Activated T-helper 17 cell treated with anti-CD3 and anti-CD28 coated beads, Interleukin-2, amount 50 U/mL, for 72 hours (primary cell): ENCODE results near the gene NDST1. TPM values are rescaled to one million over a fixed set of nuclear protein-coding genes. Genes with fewer than 3 reads are reported as not detected.

Experiments
- ATAC-seq: fragments of 150-1000 bp; cut with Tn5 transposase; replicated peaks from 2 replicates; pipeline ENCODE4 v1.10.0; 2021; ENCODE audit warnings: mild to moderate bottlenecking, moderate library complexity
- H3K27ac Mint-ChIP-seq: one replicate; pipeline ENCODE4 v1.8.0; 2022; ENCODE audit warnings: mixed read lengths
- H3K27me3 Mint-ChIP-seq: one replicate; pipeline ENCODE4 v1.8.0; 2022; ENCODE audit warnings: mixed read lengths
- H3K36me3 Mint-ChIP-seq: one replicate; pipeline ENCODE4 v1.8.0; 2022; ENCODE audit warnings: low read depth, mild to moderate bottlenecking, mixed read lengths
- H3K4me1 Mint-ChIP-seq: one replicate; pipeline ENCODE4 v1.8.0; 2022; ENCODE audit warnings: mixed read lengths
- H3K4me3 Mint-ChIP-seq: one replicate; pipeline ENCODE4 v1.8.0; 2022; ENCODE audit warnings: mild to moderate bottlenecking, mixed read lengths
- H3K9me3 Mint-ChIP-seq: one replicate; pipeline ENCODE4 v1.8.0; 2022; ENCODE audit warnings: mixed read lengths
- total RNA-seq, 2 donors: library from RNA; stranded (reverse); gene quantifications; one replicate each; pipeline ENCODE4 v1.2.3, GENCODE V29; 2022

The NDST1 gene
- total RNA-seq, 2 donors from 2014 or later: 0.48 to 1.8 TPM

DNA sequence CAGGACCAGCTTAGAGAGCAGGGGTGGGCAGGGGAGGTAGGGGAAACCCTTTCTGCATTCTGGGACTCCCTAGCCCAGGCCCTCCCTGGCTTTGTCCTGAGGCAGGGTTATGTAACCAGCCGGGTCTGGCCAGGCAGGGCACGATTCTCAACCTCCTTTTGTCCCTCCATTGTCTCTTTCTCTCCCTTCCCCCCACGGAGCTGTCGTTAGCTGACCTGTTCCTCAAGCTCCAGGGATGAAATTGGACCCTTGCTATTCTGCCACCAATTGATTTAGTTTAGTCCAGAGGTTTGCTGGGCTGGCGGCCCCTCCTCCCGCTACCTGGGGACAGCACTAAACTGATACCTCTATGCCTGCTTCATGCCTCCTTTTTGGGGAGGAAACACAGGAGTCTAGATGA is 9.4 kb upstream of the NDST1 start:
- Mint-ChIP-seq H3K4me3 (no peak overlapping the region), H3K36me3 (no peaks in the 10 kb centered on the region), H3K4me1 (no peaks in the 10 kb centered on the region), H3K27ac (no peak overlapping the region), H3K9me3 (no peaks in the 10 kb centered on the region), H3K27me3 (no peaks in the 10 kb centered on the region)
- ATAC-seq: no peak

DNA sequence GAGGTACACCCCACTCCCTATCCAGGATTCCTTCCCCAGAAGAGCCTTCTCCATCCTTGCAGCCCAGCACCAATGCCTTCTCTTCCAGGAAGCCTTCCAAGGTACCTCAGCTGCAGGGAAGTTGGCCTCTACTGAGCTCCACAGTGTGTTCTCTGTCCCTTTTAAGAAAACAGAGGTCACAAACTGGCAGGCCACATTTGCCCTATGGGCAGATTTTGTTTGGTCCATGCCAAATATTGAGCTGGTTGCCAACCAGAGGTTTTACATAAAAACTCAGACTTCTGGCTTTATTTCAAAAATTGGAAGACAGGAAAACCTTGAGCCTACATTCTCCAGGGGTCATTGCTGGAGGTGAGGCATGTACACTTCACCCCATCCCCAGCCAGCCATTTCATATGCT is 9.0 kb upstream of the NDST1 start:
- Mint-ChIP-seq H3K4me3 (no peak overlapping the region), H3K9me3 (no peaks in the 10 kb centered on the region), H3K27me3 (no peaks in the 10 kb centered on the region), H3K36me3 (no peaks in the 10 kb centered on the region), H3K27ac (no peak overlapping the region), H3K4me1 (no peaks in the 10 kb centered on the region)
- no peak for ATAC-seq

- Mint-ChIP-seq H3K4me3 (no peak overlapping the region), H3K36me3 (no peaks in the 10 kb centered on the region), H3K27ac (no peak overlapping the region), H3K27me3 (no peaks in the 10 kb centered on the region), H3K9me3 (no peaks in the 10 kb centered on the region), H3K4me1 (no peaks in the 10 kb centered on the region)
- no peak for ATAC-seq
Observed at GRCh38 chr5:150499437-150499956, 8.4 kb upstream of the NDST1 start.

DNA sequence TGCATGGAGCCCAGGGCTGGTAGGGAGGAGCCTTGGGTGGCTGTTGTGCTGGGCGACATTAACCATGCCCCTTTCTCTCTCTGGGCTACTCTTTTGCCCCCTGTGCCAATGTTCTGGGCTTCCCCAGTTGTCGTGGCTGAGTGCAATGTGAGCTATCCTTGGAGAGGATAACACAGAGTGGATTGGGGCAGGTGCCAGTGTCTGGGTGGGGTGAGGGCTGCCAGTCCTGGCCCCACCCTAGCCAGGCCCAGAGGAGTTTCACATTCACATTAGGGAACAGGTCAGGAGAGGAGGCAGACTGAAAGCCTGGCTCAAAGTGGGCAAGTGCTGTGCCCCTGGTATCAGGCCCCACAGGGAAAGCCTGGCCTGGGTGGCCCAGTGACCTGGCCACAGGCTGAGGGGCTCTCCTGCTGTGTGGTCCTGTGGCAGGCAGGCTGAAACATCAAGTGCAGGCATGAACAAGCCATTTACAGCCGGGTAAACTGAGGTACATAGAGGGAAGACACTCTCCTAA is 7.5 kb upstream of the NDST1 start:
- H3K36me3 Mint-ChIP-seq: no peaks in the 10 kb centered on the region
- no peaks in the 10 kb centered on the region for H3K9me3 Mint-ChIP-seq
- no peaks in the 10 kb centered on the region for H3K27me3 Mint-ChIP-seq
- H3K4me3 Mint-ChIP-seq: no peak overlapping the region
- H3K4me1 Mint-ChIP-seq: no peaks in the 10 kb centered on the region
- H3K27ac Mint-ChIP-seq: no peak overlapping the region
- no peak for ATAC-seq

GRCh38 chr5:150500905-150501304 is 7.0 kb upstream of the NDST1 start:
- Mint-ChIP-seq H3K27ac (no peak overlapping the region), H3K9me3 (no peaks in the 10 kb centered on the region), H3K4me1 (no peaks in the 10 kb centered on the region), H3K36me3 (no peaks in the 10 kb centered on the region), H3K4me3 (no peak overlapping the region), H3K27me3 (no peaks in the 10 kb centered on the region)
- no peak for ATAC-seq

DNA sequence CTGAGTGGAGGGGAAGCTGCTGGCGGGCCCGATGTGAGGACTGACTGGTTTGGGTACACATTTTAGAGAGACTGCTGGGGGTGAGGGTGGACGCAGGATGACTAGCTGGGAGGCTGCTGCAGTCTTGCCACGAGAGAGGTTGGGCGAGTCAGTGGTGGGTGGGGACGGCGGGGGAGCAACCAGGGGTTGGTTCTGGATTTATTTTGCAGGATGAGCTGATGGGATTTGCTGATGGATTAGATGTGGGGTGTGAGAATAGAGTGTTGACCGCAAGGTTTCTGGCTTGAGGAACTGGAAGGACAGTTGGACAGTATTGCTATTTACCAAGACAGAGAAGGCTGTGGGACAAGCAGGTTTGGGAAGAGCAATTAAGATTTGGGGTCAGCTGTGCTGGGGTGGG is 5.8 kb upstream of the NDST1 start:
- Mint-ChIP-seq H3K36me3 (no peaks in the 10 kb centered on the region), H3K9me3 (no peaks in the 10 kb centered on the region), H3K27ac (no peak overlapping the region), H3K4me3 (no peak overlapping the region), H3K4me1 (no peaks in the 10 kb centered on the region), H3K27me3 (no peaks in the 10 kb centered on the region)
- ATAC-seq: no peak

DNA sequence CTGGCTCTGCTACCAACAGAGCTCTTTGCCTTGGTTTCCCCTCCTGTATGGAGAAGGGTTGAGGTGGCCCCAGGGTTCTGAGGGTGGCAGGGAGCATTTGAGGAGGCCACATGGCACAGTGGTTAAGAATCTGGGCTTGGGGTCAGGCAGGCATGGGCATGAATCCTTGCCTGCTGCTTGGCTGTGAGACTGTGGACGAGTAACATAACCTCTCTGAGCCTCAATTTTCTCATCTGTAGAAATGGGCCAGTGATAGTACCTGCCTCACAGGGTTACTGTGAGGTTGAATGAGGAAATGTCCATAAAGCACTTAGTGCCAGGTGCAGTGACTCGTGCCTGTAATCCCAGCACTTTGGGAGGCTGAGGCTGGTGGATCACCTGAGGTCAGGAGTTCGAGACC is 5.1 kb upstream of the NDST1 start:
- Mint-ChIP-seq H3K36me3 (no peaks in the 10 kb centered on the region), H3K4me1 (no peaks in the 10 kb centered on the region), H3K4me3 (no peak overlapping the region), H3K27ac (no peak overlapping the region), H3K27me3 (no peaks in the 10 kb centered on the region), H3K9me3 (no peaks in the 10 kb centered on the region)
- no peak for ATAC-seq

DNA sequence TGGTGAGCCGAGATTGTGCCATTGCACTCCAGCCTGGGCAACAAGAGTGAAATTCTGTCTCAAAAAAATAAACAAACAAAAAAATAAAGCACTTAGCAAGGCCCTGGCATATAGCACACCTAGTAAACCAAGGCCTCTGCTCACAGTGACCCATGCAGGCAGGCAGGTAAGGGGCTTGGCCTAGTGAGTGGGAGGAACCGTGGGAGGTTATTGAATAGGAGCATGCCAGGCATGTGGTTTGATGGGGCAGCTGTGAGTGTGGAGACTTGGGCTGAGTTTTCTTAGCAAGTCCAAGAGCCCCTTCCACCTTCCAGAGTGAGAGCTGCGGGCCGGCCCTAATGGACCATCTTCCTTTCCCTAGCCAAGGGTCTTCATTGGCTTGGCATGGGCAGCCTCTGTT is 4.5 kb upstream of the NDST1 start:
- H3K27ac Mint-ChIP-seq: no peak overlapping the region
- no peaks in the 10 kb centered on the region for H3K27me3 Mint-ChIP-seq
- no peaks in the 10 kb centered on the region for H3K36me3 Mint-ChIP-seq
- ATAC-seq: no peak
- no peaks in the 10 kb centered on the region for H3K9me3 Mint-ChIP-seq
- H3K4me3 Mint-ChIP-seq: no peak overlapping the region
- H3K4me1 Mint-ChIP-seq: no peaks in the 10 kb centered on the region

DNA sequence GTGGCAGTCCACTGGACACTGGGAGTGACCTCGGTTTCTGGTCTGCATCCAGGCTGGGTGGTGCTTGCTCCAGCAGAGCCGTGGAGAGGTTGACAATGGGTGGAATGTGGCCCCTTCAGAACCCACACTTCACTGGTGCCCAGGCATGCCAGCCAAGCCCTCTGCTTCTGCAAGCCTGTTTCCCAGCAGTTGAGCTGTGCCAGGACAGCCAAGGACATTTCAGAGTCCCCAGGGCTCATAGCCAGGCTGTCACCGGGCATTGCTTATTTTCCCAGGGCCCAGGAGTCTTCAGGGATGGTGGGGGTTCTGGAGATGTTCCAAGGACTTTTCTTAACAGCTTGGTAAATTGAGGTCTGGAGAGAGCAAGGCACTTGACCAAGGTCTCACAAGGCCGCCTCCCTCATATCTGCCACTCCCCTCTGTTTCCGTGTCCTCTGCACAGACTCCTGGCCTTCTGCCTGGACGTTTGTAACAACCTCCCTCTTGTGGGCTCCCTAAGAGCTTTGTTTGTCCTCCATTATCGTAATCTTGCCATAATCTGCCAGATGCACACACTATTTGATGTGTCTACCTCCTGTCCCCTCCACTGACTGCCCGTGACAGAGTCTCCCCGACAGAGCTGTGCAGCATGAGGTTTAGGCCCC is 3.8 kb upstream of the NDST1 start:
- no peaks in the 10 kb centered on the region for H3K27me3 Mint-ChIP-seq
- no peak overlapping the region for H3K27ac Mint-ChIP-seq
- no peak overlapping the region for H3K4me3 Mint-ChIP-seq
- no peaks in the 10 kb centered on the region for H3K9me3 Mint-ChIP-seq
- no peaks in the 10 kb centered on the region for H3K36me3 Mint-ChIP-seq
- no peaks in the 10 kb centered on the region for H3K4me1 Mint-ChIP-seq
- ATAC-seq: no peak

DNA sequence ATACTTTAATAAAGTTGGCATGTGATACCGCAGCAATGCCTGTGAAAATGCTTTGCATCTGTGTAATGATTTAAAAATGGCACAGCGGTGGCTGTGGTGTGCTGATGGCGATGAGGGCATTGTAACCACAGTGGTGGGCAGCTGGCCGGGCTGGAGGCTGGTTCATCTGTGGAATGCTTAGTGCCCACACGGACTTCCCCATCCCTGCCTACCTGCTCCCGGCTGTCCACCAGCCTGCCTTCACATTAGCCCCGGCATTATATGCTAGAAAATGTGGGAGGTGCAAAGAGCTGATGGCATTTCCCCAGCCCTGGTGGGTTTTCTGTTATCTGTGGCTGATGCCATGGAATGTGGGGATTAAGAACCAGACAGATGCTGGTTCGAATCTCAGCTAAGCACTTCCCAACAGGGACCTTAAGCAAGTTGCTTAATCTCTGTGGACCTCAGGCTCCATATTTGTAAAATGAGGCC is 2.9 kb upstream of the NDST1 start:
- Mint-ChIP-seq H3K4me3 (no peak overlapping the region), H3K36me3 (no peaks in the 10 kb centered on the region), H3K27me3 (no peaks in the 10 kb centered on the region), H3K27ac (no peak overlapping the region), H3K4me1 (no peaks in the 10 kb centered on the region), H3K9me3 (no peaks in the 10 kb centered on the region)
- ATAC-seq: no peak

GRCh38 chr5:150505816-150506215 is 2.1 kb upstream of the NDST1 start:
- no peaks in the 10 kb centered on the region for H3K4me1 Mint-ChIP-seq
- no peak overlapping the region for H3K27ac Mint-ChIP-seq
- H3K4me3 Mint-ChIP-seq: no peak overlapping the region
- H3K36me3 Mint-ChIP-seq: no peaks in the 10 kb centered on the region
- no peaks in the 10 kb centered on the region for H3K9me3 Mint-ChIP-seq
- no peaks in the 10 kb centered on the region for H3K27me3 Mint-ChIP-seq
- no peak for ATAC-seq

GRCh38 chr5:150506571-150507473 is 1.1 kb upstream of the NDST1 start:
- ATAC-seq: no peak
- no peaks in the 10 kb centered on the region for H3K27me3 Mint-ChIP-seq

GRCh38 chr5:150508277-150508640 is 328 bp downstream of the NDST1 start:
- Mint-ChIP-seq H3K27ac (no peak overlapping the region), H3K9me3 (no peaks in the 10 kb centered on the region), H3K4me3 (no peak overlapping the region), H3K27me3 (no peaks in the 10 kb centered on the region), H3K36me3 (no peaks in the 10 kb centered on the region), H3K4me1 (no peaks in the 10 kb centered on the region)
- no peak for ATAC-seq

More at GRCh38 chr5:150506571-150507473, 1.1 kb upstream of the NDST1 start:
- H3K27ac Mint-ChIP-seq: no peak overlapping the region
- H3K36me3 Mint-ChIP-seq: no peaks in the 10 kb centered on the region
- no peak overlapping the region for H3K4me3 Mint-ChIP-seq
- H3K4me1 Mint-ChIP-seq: no peaks in the 10 kb centered on the region
- no peaks in the 10 kb centered on the region for H3K9me3 Mint-ChIP-seq

- Mint-ChIP-seq H3K4me1 (no peaks in the 10 kb centered on the region), H3K27me3 (no peaks in the 10 kb centered on the region), H3K9me3 (no peaks in the 10 kb centered on the region), H3K4me3 (no peak overlapping the region), H3K27ac (no peak overlapping the region), H3K36me3 (no peaks in the 10 kb centered on the region)
- no peak for ATAC-seq
Observed at GRCh38 chr5:150508828-150509227, 897 bp downstream of the NDST1 start.

DNA sequence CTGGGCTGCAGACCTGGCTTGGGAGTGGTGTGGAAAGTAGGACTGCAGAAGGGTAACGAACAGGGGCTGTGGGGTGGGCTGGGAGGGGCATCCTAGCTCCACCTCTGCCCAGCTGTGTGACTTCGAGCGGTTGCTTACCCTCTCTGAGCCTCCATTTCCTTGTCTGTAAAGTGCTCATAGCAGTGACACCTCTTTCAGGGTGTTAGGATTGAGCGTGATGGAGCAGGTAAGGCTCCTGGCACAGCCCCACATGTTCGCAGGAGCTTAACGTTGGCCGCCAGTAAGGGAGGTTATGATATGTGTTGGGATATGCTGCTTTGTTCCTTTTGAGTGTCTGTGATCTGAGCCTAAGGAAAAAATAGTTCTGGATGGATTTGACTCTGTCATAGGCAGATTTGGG is 2.1 kb downstream of the NDST1 start:
- Mint-ChIP-seq H3K27ac (no peak overlapping the region), H3K36me3 (no peaks in the 10 kb centered on the region), H3K4me3 (no peak overlapping the region), H3K4me1 (no peaks in the 10 kb centered on the region), H3K9me3 (no peaks in the 10 kb centered on the region), H3K27me3 (no peaks in the 10 kb centered on the region)
- ATAC-seq: no peak
